Upper lobe of left lung (tissue), 6 donors: ENCODE measurements around the gene TACC2. TPM values are rescaled to one million over a fixed set of nuclear protein-coding genes. Genes with fewer than 3 reads are reported as not detected.

Experiments used
- ATAC-seq, 2 donors: fragments of 200-7000 bp; cut with Tn5 transposase; one replicate each; pipeline ENCODE4 v1.9.1; 2022; ENCODE audit warnings: mild to moderate bottlenecking in 2 of 2, moderate library complexity in 2 of 2; ENCODE audit not compliant: low FRiP score in 2 of 2
- DNase-seq, 2 donors: peaks; one replicate each; pipeline ENCODE4 v3.0.0-alpha.2; 2019 to 2020
- H3K27ac ChIP-seq, 4 donors: fragments of 200-600 bp; sonication (generic); one replicate each; pipeline ENCODE4 v1.5.1; 2016 to 2019
- H3K27me3 ChIP-seq, 4 donors: fragments of 200-600 bp; sonication (generic); one replicate each; pipeline ENCODE4 v1.5.1; 2017 to 2019
- H3K36me3 ChIP-seq, 4 donors: fragments of 200-600 bp; sonication (generic); one replicate each; pipeline ENCODE4 v1.5.1; 2016 to 2019
- H3K4me1 ChIP-seq, 4 donors: fragments of 200-600 bp; sonication (generic); one replicate each; pipeline ENCODE4 v1.5.1; 2018 to 2019
- H3K4me3 ChIP-seq, 4 donors: fragments of 200-600 bp; sonication (generic); one replicate each; pipeline ENCODE4 v1.5.1; 2017 to 2019; ENCODE audit warnings: mild to moderate bottlenecking in 2 of 4, moderate library complexity in 1 of 4
- H3K9me3 ChIP-seq, 4 donors: fragments of 200-600 bp; sonication (generic); one replicate each; pipeline ENCODE4 v1.5.1; 2018 to 2019
- CTCF ChIP-seq, 6 experiments: fragments of 450-650 bp in 4 of 6; fragments of 200-600 bp in 2 of 6; sonication (generic) in 2 of 6; IDR thresholded peaks; one replicate each; pipeline ENCODE4 v1.5.1; 2016 to 2019; ENCODE audit warnings: antibody characterized with exemption in 6 of 6
- EP300 ChIP-seq, 4 donors: sonication (generic); formaldehyde crosslinking; IDR thresholded peaks; one replicate each; pipeline ENCODE4 v1.5.1; 2017; ENCODE audit warnings: antibody characterized with exemption in 4 of 4, control low read depth in 2 of 4
- POLR2A ChIP-seq, 4 donors: fragments of 450-650 bp; IDR thresholded peaks; one replicate each; pipeline ENCODE4 v1.5.1; 2016 to 2017; ENCODE audit warnings: antibody characterized with exemption in 4 of 4, mild to moderate bottlenecking in 2 of 4
- POLR2AphosphoS5 ChIP-seq, 2 donors: sonication (generic); formaldehyde crosslinking; IDR thresholded peaks; one replicate each; pipeline ENCODE4 v1.5.1; 2017; ENCODE audit warnings: antibody characterized with exemption in 2 of 2
- WGBS, 2 donors: methylation state at CpG; one replicate each; pipeline ENCODE4 v1.1.5; 2017 to 2018; 5-methylcytosine and 5-hydroxymethylcytosine counted together
- total RNA-seq, 6 donors: library from RNA; depleted of rRNA in 4 of 6; stranded (reverse); fragments of >200 nt in 4 of 6; gene quantifications; one replicate each; pipeline versions ENCODE4 v1.1.0 to v1.2.1, GENCODE V29; 2016 to 2021
- donor health status: DM: no; HTN: no; CAD: no; lungs with moderate emphysema.
- donor health status: DM: no; HTN: yes; CAD: no; lungs with severe emphysema.

TACC2 gene
- total RNA-seq, 6 donors from 2014 or later, result 158 to 701 (median 386) TPM

GRCh38 chr10:122171302-122172075, 182.5 kb downstream of the TACC2 start:
- ATAC-seq (no peak), DNase-seq (no peak)
- TF ChIP-seq EP300 (IDR thresholded peaks at IDR 0.05), result peak in 1 of 4 donors; percentile 10
- peak in 1 of 2 donors; percentile 14 for TF ChIP-seq POLR2AphosphoS5 (IDR thresholded peaks at IDR 0.05)
- TF ChIP-seq POLR2A (IDR thresholded peaks at IDR 0.05), result no peak
- no peak for TF ChIP-seq CTCF (IDR thresholded peaks at IDR 0.05)
- peaks cover 7 to 24% (median 21%) of the 10 kb centered on the region in 4 donors for H3K4me1 ChIP-seq
- WGBS, 2 donors, result 66 to 82% methylated on average over 4 to 7 of the region's 7 CpGs
- no peaks in the 10 kb centered on the region for H3K9me3 ChIP-seq
- peaks cover 0 to 13% (median 6%) of the 10 kb centered on the region in 4 donors for H3K36me3 ChIP-seq
- no peak overlapping the region for H3K4me3 ChIP-seq
- no peaks in the 10 kb centered on the region for H3K27me3 ChIP-seq
- H3K27ac ChIP-seq, result peak overlapping the region in 1 of 4 donors; percentile 49

GRCh38 chr10:122172361-122173008, 183.5 kb downstream of the TACC2 start:
- Histone ChIP-seq H3K27me3 (no peaks in the 10 kb centered on the region), H3K4me1 (peaks cover 7 to 24% (median 21%) of the 10 kb centered on the region in 4 donors), H3K4me3 (no peak overlapping the region), H3K9me3 (no peaks in the 10 kb centered on the region), H3K36me3 (peaks cover 0 to 11% (median 3%) of the 10 kb centered on the region in 4 donors), H3K27ac (peak overlapping the region in 1 of 4 donors; percentile 49)
- DNase-seq, result no peak
- 80 to 82% methylated on average over 12 of the region's 12 CpGs for WGBS, 2 donors
- peak in 1 of 2 donors; percentile 3 for ATAC-seq
- TF ChIP-seq EP300 (IDR thresholded peaks at IDR 0.05) (no peak), POLR2A (IDR thresholded peaks at IDR 0.05) (no peak), POLR2AphosphoS5 (IDR thresholded peaks at IDR 0.05) (no peak)

GRCh38 chr10:122173337-122173736, 184.4 kb downstream of the TACC2 start:
- WGBS, 2 donors, result 65 to 69% methylated on average over 4 to 7 of the region's 7 CpGs
- Histone ChIP-seq H3K4me1 (peaks cover 7 to 24% (median 21%) of the 10 kb centered on the region in 4 donors), H3K27ac (no peak overlapping the region), H3K4me3 (no peak overlapping the region), H3K36me3 (peaks cover 0 to 11% (median 3%) of the 10 kb centered on the region in 4 donors), H3K9me3 (no peaks in the 10 kb centered on the region), H3K27me3 (no peaks in the 10 kb centered on the region)
- no peak for TF ChIP-seq EP300 (IDR thresholded peaks at IDR 0.05)
- no peak for TF ChIP-seq POLR2AphosphoS5 (IDR thresholded peaks at IDR 0.05)
- no peak for TF ChIP-seq CTCF (IDR thresholded peaks at IDR 0.05)
- no peak for TF ChIP-seq POLR2A (IDR thresholded peaks at IDR 0.05)
- ATAC-seq (no peak), DNase-seq (no peak)

- TF ChIP-seq EP300 (IDR thresholded peaks at IDR 0.05) (no peak), POLR2A (IDR thresholded peaks at IDR 0.05) (no peak), CTCF (IDR thresholded peaks at IDR 0.05) (no peak), POLR2AphosphoS5 (IDR thresholded peaks at IDR 0.05) (no peak)
- Histone ChIP-seq H3K27ac (no peak overlapping the region), H3K27me3 (no peaks in the 10 kb centered on the region), H3K36me3 (peaks cover 0 to 11% (median 4%) of the 10 kb centered on the region in 4 donors), H3K4me1 (peaks cover 7 to 24% (median 21%) of the 10 kb centered on the region in 4 donors), H3K9me3 (no peaks in the 10 kb centered on the region), H3K4me3 (no peak overlapping the region)
- ATAC-seq (no peak), DNase-seq (no peak)
- 84 to 91% methylated on average over 6 to 8 of the region's 8 CpGs for WGBS, 2 donors
Measured at GRCh38 chr10:122173766-122174435, 184.9 kb downstream of the TACC2 start.
